NCI-H2196 treated with DMSO at 0.1 percent for 48 hours (cell line): ENCODE data around the gene TMEM11.

Experiments
- DNase-seq: peaks from one replicate; lab custom pipeline; 2025; ENCODE audit not compliant: unreplicated experiment; lab: John Stamatoyannopoulos, UW

The TMEM11 gene

DNA sequence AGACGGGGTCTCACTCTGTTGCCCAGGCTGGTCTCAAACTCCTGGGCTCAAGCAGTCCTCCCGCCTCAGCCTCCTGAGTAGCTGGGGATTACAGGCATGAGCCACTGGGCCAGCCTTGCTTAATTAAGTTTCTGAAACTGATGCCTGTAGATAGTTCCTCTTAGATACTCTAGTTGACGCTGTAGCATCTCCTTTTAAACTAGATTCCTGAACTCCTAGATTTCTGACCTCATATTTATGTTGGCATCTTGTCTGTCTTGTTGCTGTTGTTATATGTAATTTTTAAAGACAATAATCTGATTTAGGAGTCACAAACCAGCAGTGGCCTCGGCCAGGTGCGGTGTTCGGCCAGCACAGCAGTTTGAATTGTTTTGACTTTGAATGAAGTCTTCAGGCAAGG, 49.7 kb downstream of the TMEM11 start:
- no peak for DNase-seq

DNA sequence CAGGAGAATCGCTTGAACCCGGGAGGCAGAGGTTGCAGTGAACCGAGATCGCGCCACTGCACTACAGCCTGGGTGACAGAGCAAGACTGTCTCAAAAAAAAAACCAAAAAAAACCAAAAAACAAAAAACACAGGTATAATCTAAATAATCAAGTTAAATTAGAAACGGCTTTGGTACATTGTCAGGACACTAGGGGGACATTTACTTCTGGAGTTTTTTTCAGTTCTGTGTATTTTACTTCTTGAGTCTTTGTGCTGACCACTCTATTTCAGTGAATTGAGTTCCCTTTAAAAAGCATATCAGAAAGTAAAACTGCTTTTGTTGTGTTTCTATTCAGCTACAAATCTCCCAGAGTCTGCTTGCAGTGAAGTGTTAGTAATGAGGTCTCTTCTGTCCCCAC, 50.9 kb downstream of the TMEM11 start:
- DNase-seq = no peak

- DNase-seq = no peak
Measured at GRCh38 chr17:21162394-21162775, 51.6 kb downstream of the TMEM11 start.

DNA sequence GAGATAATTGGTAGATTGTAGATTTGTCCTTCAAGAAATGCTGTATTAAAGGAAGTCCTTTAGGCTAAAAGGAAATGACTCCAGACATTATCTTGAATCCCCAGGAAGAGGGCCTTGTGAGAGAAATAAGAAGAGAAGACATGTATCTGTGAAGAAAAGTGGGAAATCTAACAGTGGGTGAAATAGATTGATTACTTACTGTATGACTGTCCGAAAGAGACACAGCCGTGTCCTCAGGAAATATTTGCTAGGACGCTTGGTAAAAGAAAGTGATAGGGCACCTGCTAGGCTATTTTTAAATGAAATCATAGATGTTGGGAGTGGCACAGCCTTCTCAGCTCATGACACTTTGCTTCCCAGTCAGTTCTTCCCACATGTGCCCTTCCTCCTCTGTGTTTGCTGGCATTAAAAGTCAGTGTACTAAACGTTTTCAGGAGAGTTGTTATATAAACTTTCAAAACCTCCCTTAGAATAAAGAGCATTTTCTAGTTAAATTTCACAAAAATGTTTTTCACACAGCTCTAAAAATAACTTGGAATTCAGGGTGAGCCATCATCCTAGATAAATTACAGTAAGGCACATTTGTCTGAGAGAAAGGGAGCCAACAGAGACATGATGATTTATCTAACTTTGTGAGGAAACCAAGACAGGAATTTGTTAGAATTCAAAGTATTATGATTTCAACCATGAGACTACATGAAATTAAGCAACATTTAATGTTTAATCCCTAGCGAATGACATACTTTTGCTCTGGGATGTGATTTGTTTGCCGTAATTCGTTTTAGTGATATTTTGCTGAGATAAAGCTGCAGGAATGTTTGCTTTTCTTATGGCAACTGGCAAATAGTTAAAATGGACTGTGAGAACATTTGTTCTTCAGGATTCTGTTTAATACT, 52.2 kb downstream of the TMEM11 start:
- no peak for DNase-seq

DNA sequence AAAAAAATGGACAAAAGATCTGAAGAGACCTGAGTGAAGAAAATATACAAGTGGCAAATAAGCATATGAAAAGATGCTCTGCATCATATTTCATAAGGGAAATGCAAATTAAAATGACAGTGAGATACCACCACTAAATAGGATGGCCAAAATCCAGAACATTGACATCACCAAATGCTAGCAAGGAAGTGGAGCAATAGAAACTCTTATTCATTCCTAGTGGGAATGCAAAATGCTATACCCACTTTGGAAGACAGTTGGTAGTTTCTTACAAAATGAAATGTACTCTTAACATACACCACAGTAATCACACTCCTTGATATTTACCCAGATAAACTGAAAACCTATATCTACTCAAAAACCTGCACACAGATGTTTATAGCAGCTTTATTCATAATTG, 53.6 kb downstream of the TMEM11 start:
- DNase-seq = no peak

- no peak for DNase-seq
Measured at GRCh38 chr17:21157586-21158370, 56.2 kb downstream of the TMEM11 start.

- no peak for DNase-seq
Measured at GRCh38 chr17:21152731-21153130, 61.2 kb downstream of the TMEM11 start.

GRCh38 chr17:21149621-21150020, 64.3 kb downstream of the TMEM11 start:
- no peak for DNase-seq
